Measurements from ENCODE around the gene IFIT3.
"Not testable (repeated sequence)": the region's sequence is repeated elsewhere in the genome, so short reads cannot be mapped to it uniquely, and the experiment has no call there.

IFIT3 gene

GRCh38 chr10:89304026-89304425 lies 23.8 kb upstream of the IFIT3 start:
- DNase-seq = no peak

GRCh38 chr10:89304446-89304845 lies 23.4 kb upstream of the IFIT3 start:
- no peak for DNase-seq

GRCh38 chr10:89304925-89305324 lies 22.9 kb upstream of the IFIT3 start:
- DNase-seq = no peak

GRCh38 chr10:89305766-89306433 lies 21.9 kb upstream of the IFIT3 start:
- DNase-seq = no peak

- no peak for DNase-seq
Measured at GRCh38 chr10:89306434-89307268, 21.1 kb upstream of the IFIT3 start.

- no peak for DNase-seq
Measured at GRCh38 chr10:89307269-89307577, 20.6 kb upstream of the IFIT3 start.

GRCh38 chr10:89308266-89308665 lies 19.5 kb upstream of the IFIT3 start:
- no peak for DNase-seq

GRCh38 chr10:89308736-89309135 lies 19.1 kb upstream of the IFIT3 start:
- no peak for DNase-seq

- no peak for DNase-seq
Measured at GRCh38 chr10:89309156-89310055, 18.4 kb upstream of the IFIT3 start.

GRCh38 chr10:89310056-89310893 lies 17.5 kb upstream of the IFIT3 start:
- no peak for DNase-seq

- no peak for DNase-seq
Measured at GRCh38 chr10:89312973-89313372, 14.8 kb upstream of the IFIT3 start.

- no peak for DNase-seq
Measured at GRCh38 chr10:89314676-89315075, 13.1 kb upstream of the IFIT3 start.

- not testable (repeated sequence) for DNase-seq
Measured at GRCh38 chr10:89318047-89318446, 9.8 kb upstream of the IFIT3 start.

- not testable (repeated sequence) for DNase-seq
Measured at GRCh38 chr10:89325081-89325480, 2.7 kb upstream of the IFIT3 start.

- not testable (repeated sequence) for DNase-seq
Measured at GRCh38 chr10:89325856-89326255, 1.9 kb upstream of the IFIT3 start.

- no peak for DNase-seq
Measured at GRCh38 chr10:89329151-89329550, 1.4 kb downstream of the IFIT3 start.

GRCh38 chr10:89330014-89330413 lies 2.2 kb downstream of the IFIT3 start:
- not testable (repeated sequence) for DNase-seq

- DNase-seq = no peak
Measured at GRCh38 chr10:89330537-89331212, 2.9 kb downstream of the IFIT3 start.

GRCh38 chr10:89331487-89332122 lies 3.8 kb downstream of the IFIT3 start:
- not testable (repeated sequence) for DNase-seq

GRCh38 chr10:89332123-89332633 lies 4.4 kb downstream of the IFIT3 start:
- no peak for DNase-seq

GRCh38 chr10:89335226-89335625 lies 7.4 kb downstream of the IFIT3 start:
- DNase-seq = no peak
